ENCODE results near the gene MELTF.

- TF ChIP-seq, protein P1, sequence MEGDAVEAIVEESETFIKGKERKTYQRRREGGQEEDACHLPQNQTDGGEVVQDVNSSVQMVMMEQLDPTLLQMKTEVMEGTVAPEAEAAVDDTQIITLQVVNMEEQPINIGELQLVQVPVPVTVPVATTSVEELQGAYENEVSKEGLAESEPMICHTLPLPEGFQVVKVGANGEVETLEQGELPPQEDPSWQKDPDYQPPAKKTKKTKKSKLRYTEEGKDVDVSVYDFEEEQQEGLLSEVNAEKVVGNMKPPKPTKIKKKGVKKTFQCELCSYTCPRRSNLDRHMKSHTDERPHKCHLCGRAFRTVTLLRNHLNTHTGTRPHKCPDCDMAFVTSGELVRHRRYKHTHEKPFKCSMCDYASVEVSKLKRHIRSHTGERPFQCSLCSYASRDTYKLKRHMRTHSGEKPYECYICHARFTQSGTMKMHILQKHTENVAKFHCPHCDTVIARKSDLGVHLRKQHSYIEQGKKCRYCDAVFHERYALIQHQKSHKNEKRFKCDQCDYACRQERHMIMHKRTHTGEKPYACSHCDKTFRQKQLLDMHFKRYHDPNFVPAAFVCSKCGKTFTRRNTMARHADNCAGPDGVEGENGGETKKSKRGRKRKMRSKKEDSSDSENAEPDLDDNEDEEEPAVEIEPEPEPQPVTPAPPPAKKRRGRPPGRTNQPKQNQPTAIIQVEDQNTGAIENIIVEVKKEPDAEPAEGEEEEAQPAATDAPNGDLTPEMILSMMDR (IDR thresholded peaks at IDR 0.05) = no peak
- no peak for TF ChIP-seq POLR2A (IDR thresholded peaks at IDR 0.05)
Measured at GRCh38 chr3:196979545-196979944, 50.1 kb downstream of the MELTF start.

Measured in uterus (tissue), 2 donors.